ENCODE results near the gene ATP5PB. TPM values are rescaled to one million over a fixed set of nuclear protein-coding genes. Genes with fewer than 3 reads are reported as not detected.

ATP5PB gene
- total RNA-seq, 2 experiments from 2014 or later = 286 to 303 TPM

DNA sequence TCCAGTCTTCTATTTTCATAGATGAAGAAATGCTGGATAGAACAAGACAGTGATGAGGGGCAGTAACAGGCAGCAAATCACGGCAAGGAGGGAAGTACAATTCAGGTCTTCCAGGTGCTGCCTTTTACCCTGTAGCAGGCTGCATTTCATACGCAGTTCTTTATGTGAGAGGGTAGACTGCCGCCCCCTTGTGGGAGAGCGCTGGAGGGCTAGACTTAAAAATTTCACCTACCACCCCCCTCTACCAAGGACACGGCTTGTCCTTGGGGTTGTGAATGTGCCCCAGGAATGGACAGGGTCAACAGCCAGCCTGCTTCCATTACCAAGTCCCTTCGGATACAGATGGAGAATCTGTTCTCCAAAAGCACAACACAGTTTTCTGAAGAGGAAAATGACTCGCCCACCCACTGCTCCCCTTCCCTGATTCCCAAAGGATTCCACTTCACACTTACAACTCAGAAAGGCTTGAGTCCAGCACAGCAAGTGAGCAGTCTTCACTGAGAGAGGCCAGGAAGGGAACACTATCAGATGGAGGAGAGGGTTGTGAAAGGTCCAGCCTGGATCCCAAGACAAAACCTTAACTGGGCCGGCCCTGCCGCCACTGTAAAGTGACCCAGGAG, 7.6 kb upstream of the ATP5PB start:
- BruUV-seq (replicated peaks) = no TSS peak
- DNase-seq (ENCODE audit: low spot score) = peak; percentile 79
- intact Hi-C loops (cut with micrococcal nuclease; ENCODE audit: unreplicated experiment) = loop anchor here (1.0 to 10.0 kb wide), 2 partner anchors 97 to 218 kb away; no protein-coding TSS in a partner anchor
- Histone ChIP-seq H4K20me1 (ENCODE audit: insufficient read depth, low read length) (0 out of 2 replicates have a peak, but pooled peaks cover 3% of the 10 kb centered on the region), H3K36me3 (ENCODE audit: insufficient read depth, low read length) (peaks cover 100% of the 10 kb centered on the region), H3K4me3 (ENCODE audit: low read depth, low read length, poor library complexity, severe bottlenecking) (no peak overlapping the region), H3K27ac (ENCODE audit: low read depth, low read length, poor library complexity, severe bottlenecking) (no peak overlapping the region), H3K9me2 (ENCODE audit: insufficient read depth, low read length) (no peaks in the 10 kb centered on the region), H3K4me2 (ENCODE audit: low read length) (no peak overlapping the region), H2AFZ (ENCODE audit: low read length) (no peak overlapping the region), H3K4me1 (ENCODE audit: insufficient read depth, low read length, poor library complexity, severe bottlenecking) (peaks cover 4% of the 10 kb centered on the region), H3K79me2 (ENCODE audit: insufficient read depth, low read depth, low read length) (peaks cover 18% of the 10 kb centered on the region), H3K9me3 (ENCODE audit: low read length) (no peaks in the 10 kb centered on the region)
- ChIA-PET POLR2A (interaction anchor here (1.0 kb wide), 1 partner anchor 222 kb away, joined by 3 read pairs; no protein-coding TSS in a partner anchor), CTCF (ENCODE audit: unreplicated experiment) (interaction anchor here (0.6 kb wide), 1 partner anchor 218 kb away, joined by 3 read pairs; no protein-coding TSS in a partner anchor)
- no peak for TF ChIP-seq EZH2phosphoT487 (IDR thresholded peaks at IDR 0.05; ENCODE audit: borderline replicate concordance, low read depth, low read length)
- TF ChIP-seq, protein P1, sequence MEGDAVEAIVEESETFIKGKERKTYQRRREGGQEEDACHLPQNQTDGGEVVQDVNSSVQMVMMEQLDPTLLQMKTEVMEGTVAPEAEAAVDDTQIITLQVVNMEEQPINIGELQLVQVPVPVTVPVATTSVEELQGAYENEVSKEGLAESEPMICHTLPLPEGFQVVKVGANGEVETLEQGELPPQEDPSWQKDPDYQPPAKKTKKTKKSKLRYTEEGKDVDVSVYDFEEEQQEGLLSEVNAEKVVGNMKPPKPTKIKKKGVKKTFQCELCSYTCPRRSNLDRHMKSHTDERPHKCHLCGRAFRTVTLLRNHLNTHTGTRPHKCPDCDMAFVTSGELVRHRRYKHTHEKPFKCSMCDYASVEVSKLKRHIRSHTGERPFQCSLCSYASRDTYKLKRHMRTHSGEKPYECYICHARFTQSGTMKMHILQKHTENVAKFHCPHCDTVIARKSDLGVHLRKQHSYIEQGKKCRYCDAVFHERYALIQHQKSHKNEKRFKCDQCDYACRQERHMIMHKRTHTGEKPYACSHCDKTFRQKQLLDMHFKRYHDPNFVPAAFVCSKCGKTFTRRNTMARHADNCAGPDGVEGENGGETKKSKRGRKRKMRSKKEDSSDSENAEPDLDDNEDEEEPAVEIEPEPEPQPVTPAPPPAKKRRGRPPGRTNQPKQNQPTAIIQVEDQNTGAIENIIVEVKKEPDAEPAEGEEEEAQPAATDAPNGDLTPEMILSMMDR (conservative IDR thresholded peaks at IDR 0.05; ENCODE audit: low read length) = peak; percentile 94

DNA sequence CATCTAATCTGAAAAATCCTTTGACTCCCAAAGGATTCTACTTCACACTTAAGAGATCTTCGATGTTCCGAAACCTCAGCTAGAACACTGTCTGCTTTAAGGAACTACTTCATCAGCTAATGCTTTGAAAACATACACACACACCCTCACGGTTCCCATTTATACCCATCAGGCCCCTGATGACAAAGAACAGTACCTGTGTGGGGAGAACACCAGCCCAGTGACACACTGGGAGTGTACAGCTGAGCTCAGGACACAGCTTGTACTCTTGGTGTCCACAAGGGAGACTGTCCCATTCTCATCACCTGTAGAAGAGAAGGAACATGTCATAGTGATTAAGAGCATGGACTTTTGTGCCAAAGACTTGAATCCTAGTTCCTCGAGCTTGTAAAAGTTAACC, 6.8 kb upstream of the ATP5PB start:
- no peak overlapping the region for H3K4me3 ChIP-seq (ENCODE audit: low read depth, low read length, poor library complexity, severe bottlenecking)
- H3K27ac ChIP-seq (ENCODE audit: low read depth, low read length, poor library complexity, severe bottlenecking) = no peak overlapping the region
- no peak overlapping the region for H3K4me2 ChIP-seq (ENCODE audit: low read length)
- intact Hi-C loops (cut with micrococcal nuclease; ENCODE audit: unreplicated experiment) = loop anchor here (10.0 kb wide), 1 partner anchor 98 kb away; no protein-coding TSS in a partner anchor
- H3K4me1 ChIP-seq (ENCODE audit: insufficient read depth, low read length, poor library complexity, severe bottlenecking) = peaks cover 11% of the 10 kb centered on the region
- H3K36me3 ChIP-seq (ENCODE audit: insufficient read depth, low read length) = peaks cover 100% of the 10 kb centered on the region
- H2AFZ ChIP-seq (ENCODE audit: low read length) = no peak overlapping the region
- TF ChIP-seq EZH2phosphoT487 (IDR thresholded peaks at IDR 0.05; ENCODE audit: borderline replicate concordance, low read depth, low read length) = no peak
- TF ChIP-seq, protein P1 (conservative IDR thresholded peaks at IDR 0.05; ENCODE audit: low read length) = no peak
- no TSS peak for BruUV-seq (replicated peaks)
- POLR2A ChIA-PET = interaction anchor here (1.1 kb wide), 1 partner anchor 9 kb away, joined by 3 read pairs; no protein-coding TSS in a partner anchor
- H3K79me2 ChIP-seq (ENCODE audit: insufficient read depth, low read depth, low read length) = peaks cover 26% of the 10 kb centered on the region
- no peaks in the 10 kb centered on the region for H3K9me3 ChIP-seq (ENCODE audit: low read length)
- DNase-seq (ENCODE audit: low spot score) = no peak
- CTCF ChIA-PET (ENCODE audit: unreplicated experiment) = no interaction called here
- H4K20me1 ChIP-seq (ENCODE audit: insufficient read depth, low read length) = 0 out of 2 replicates have a peak, but pooled peaks cover 7% of the 10 kb centered on the region
- H3K9me2 ChIP-seq (ENCODE audit: insufficient read depth, low read length) = no peaks in the 10 kb centered on the region

DNA sequence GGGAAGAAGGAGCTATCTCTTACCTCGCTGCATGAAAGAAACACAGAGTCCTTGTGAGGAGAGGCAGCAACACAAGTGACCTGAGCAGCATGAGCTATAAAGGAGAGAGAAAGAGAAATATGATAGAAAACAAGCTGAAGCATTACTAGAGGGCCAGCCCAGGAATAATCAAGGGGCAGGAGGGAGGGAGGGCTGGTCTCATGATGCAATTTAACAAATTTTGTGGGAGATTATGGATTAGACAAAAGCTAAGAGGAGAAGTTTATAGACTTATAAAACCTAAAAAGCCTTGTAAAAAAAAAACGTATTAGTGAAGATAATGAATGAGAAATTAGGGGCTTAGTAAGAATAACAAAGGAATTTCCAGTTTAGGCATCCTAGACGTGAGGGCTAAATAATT, 5.2 kb upstream of the ATP5PB start:
- Histone ChIP-seq H3K4me2 (ENCODE audit: low read length) (no peak overlapping the region), H4K20me1 (ENCODE audit: insufficient read depth, low read length) (peaks cover 17% of the 10 kb centered on the region; the same call in 1 of the 2 replicates), H3K4me1 (ENCODE audit: insufficient read depth, low read length, poor library complexity, severe bottlenecking) (peaks cover 16% of the 10 kb centered on the region), H3K9me3 (ENCODE audit: low read length) (no peaks in the 10 kb centered on the region), H3K27ac (ENCODE audit: low read depth, low read length, poor library complexity, severe bottlenecking) (no peak overlapping the region), H2AFZ (ENCODE audit: low read length) (no peak overlapping the region), H3K79me2 (ENCODE audit: insufficient read depth, low read depth, low read length) (peaks cover 42% of the 10 kb centered on the region), H3K4me3 (ENCODE audit: low read depth, low read length, poor library complexity, severe bottlenecking) (no peak overlapping the region), H3K9me2 (ENCODE audit: insufficient read depth, low read length) (no peaks in the 10 kb centered on the region), H3K36me3 (ENCODE audit: insufficient read depth, low read length) (peaks cover 90% of the 10 kb centered on the region)
- no TSS peak for BruUV-seq (replicated peaks)
- DNase-seq (ENCODE audit: low spot score) = no peak
- ChIA-PET CTCF (ENCODE audit: unreplicated experiment) (no interaction called here), POLR2A (interaction anchor here (0.6 kb wide), 1 partner anchor 33 kb away, joined by 4 read pairs; no protein-coding TSS in a partner anchor)
- TF ChIP-seq EZH2phosphoT487 (IDR thresholded peaks at IDR 0.05; ENCODE audit: borderline replicate concordance, low read depth, low read length) = no peak
- TF ChIP-seq, protein P1 (conservative IDR thresholded peaks at IDR 0.05; ENCODE audit: low read length) = no peak
- intact Hi-C loops (cut with micrococcal nuclease; ENCODE audit: unreplicated experiment) = loop anchor here (10.0 kb wide), 1 partner anchor 99 kb away; no protein-coding TSS in a partner anchor
